ENCODE results near the gene MYOG.

- TF ChIP-seq, protein P1, sequence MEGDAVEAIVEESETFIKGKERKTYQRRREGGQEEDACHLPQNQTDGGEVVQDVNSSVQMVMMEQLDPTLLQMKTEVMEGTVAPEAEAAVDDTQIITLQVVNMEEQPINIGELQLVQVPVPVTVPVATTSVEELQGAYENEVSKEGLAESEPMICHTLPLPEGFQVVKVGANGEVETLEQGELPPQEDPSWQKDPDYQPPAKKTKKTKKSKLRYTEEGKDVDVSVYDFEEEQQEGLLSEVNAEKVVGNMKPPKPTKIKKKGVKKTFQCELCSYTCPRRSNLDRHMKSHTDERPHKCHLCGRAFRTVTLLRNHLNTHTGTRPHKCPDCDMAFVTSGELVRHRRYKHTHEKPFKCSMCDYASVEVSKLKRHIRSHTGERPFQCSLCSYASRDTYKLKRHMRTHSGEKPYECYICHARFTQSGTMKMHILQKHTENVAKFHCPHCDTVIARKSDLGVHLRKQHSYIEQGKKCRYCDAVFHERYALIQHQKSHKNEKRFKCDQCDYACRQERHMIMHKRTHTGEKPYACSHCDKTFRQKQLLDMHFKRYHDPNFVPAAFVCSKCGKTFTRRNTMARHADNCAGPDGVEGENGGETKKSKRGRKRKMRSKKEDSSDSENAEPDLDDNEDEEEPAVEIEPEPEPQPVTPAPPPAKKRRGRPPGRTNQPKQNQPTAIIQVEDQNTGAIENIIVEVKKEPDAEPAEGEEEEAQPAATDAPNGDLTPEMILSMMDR (IDR thresholded peaks at IDR 0.05; ENCODE audit: borderline replicate concordance, extremely low read depth, low read length, poor library complexity, severe bottlenecking): no peak
- no peak for TF ChIP-seq EZH2 (IDR thresholded peaks at IDR 0.05; ENCODE audit: borderline replicate concordance, low read depth, low read length, severe bottlenecking)
These were observed 37.2 kb downstream of the MYOG start for GRCh38 chr1:203048555-203049051.

All from DND-41 (cell line).